ENCODE data around the gene CHMP5. TPM values are rescaled to one million over a fixed set of nuclear protein-coding genes. Genes with fewer than 3 reads are reported as not detected.

Gene CHMP5
- total and polyA plus RNA-seq, 10 of the 15 experiments (the other 5 are each of a cell fraction or from before 2014, with no cell fraction given) = 40.3 to 179 (median 78.6) TPM

GRCh38 chr9:33241298-33241697 is 23.6 kb upstream of the CHMP5 start:
- SMC1A ChIA-PET (ENCODE audit: uncharacterized antibody, unreplicated experiment) = interaction anchor here (1.3 kb wide), 1 partner anchor 15 kb away, joined by 4 read pairs; no protein-coding TSS in a partner anchor
- DNase-seq (ENCODE audit: low read depth, low spot score) (no peak), ATAC-seq (no peak), FAIRE-seq (no peak)
- Histone ChIP-seq H3K27me3 (replicated peaks in 1 of 2; ENCODE audit: control insufficient read depth in 2 of 2, insufficient read depth in 2 of 2, low read length in 1 of 2) (0 out of 4 replicates have a peak, but pooled peaks cover 0 to under 1% of the 10 kb centered on the region in 2 experiments), H3K4me3 (no peak overlapping the region), H3K9me3 (replicated peaks; ENCODE audit: control insufficient read depth, insufficient read depth, low read length) (no peaks in the 10 kb centered on the region), H3K27ac (ENCODE audit: control insufficient read depth, insufficient read depth) (no peak overlapping the region), H4K20me1 (ENCODE audit: control insufficient read depth, insufficient read depth) (no peaks in the 10 kb centered on the region), H3K79me2 (ENCODE audit: control insufficient read depth, insufficient read depth, low read length) (no peaks in the 10 kb centered on the region), H3K36me3 (ENCODE audit: control insufficient read depth in 2 of 2, insufficient read depth in 2 of 2, low read length in 1 of 2) (no peaks in the 10 kb centered on the region), H3K4me2 (ENCODE audit: control insufficient read depth, insufficient read depth) (no peak overlapping the region), H3K9ac (ENCODE audit: control insufficient read depth, insufficient read depth, low read length) (no peak overlapping the region), H3K4me1 (ENCODE audit: control insufficient read depth, insufficient read depth, low read length) (no peaks in the 10 kb centered on the region), H2AFZ (ENCODE audit: control insufficient read depth, low read depth, low read length) (no peak overlapping the region)
- BruUV-seq (replicated peaks) = no TSS peak
- TF ChIP-seq ZBTB33 (IDR thresholded peaks at IDR 0.05) = no peak
- TF ChIP-seq POU2F2 (IDR thresholded peaks at IDR 0.05; ENCODE audit: borderline replicate concordance, low read depth, low read length) = no peak
- TF ChIP-seq E4F1 (IDR thresholded peaks at IDR 0.05; ENCODE audit: borderline replicate concordance, partially characterized antibody) = no peak
- no peak for TF ChIP-seq IRF3 (IDR thresholded peaks at IDR 0.05)
- TF ChIP-seq BACH1 (IDR thresholded peaks at IDR 0.05; ENCODE audit: borderline replicate concordance) = no peak
- TF ChIP-seq USF1 (IDR thresholded peaks at IDR 0.05; ENCODE audit: borderline replicate concordance, extremely low read length, insufficient read depth, low read depth, low read length) = no peak
- no peak for TF ChIP-seq BCL3 (IDR thresholded peaks at IDR 0.05; ENCODE audit: borderline replicate concordance, insufficient read depth, low read depth, low read length, poor library complexity, severe bottlenecking)
- TF ChIP-seq CHD2 (IDR thresholded peaks at IDR 0.05; ENCODE audit: borderline replicate concordance, low read depth, low read length) = no peak
- TF ChIP-seq SUPT20H (IDR thresholded peaks at IDR 0.05; ENCODE audit: borderline replicate concordance, control insufficient read depth, low read depth, low read length) = no peak
- no peak for TF ChIP-seq WRNIP1 (IDR thresholded peaks at IDR 0.05; ENCODE audit: borderline replicate concordance, low read depth, low read length)
- TF ChIP-seq NR2F1 (conservative IDR thresholded peaks at IDR 0.05) = no peak
- TF ChIP-seq ASH2L (IDR thresholded peaks at IDR 0.05; ENCODE audit: borderline replicate concordance, low read depth) = no peak
- intact Hi-C loops (cut with micrococcal nuclease; ENCODE audit: unreplicated experiment) = no loop called here
- WGBS (ENCODE audit: insufficient coverage, insufficient replicate concordance, low lambda C conversion rate, missing lambda C conversion rate) = 30% methylated on average over 5 of the region's 5 CpGs
- RAD21 ChIA-PET (ENCODE audit: unreplicated experiment) = no interaction called here
- CTCF ChIA-PET = no interaction called here
- POLR2A ChIA-PET = no interaction called here
- in situ Hi-C loops (cut with MboI) = no loop called here
